IMR-90 (cell line): ENCODE measurements around the gene FAM171A1. TPM values are rescaled to one million over a fixed set of nuclear protein-coding genes. Genes with fewer than 3 reads are reported as not detected.

Experiments
- ATAC-seq: fragments of 200-7000 bp; cut with Tn5 transposase; 2 replicates; pipeline ENCODE4 v1.9.1; 2020; ENCODE audit warnings: low read depth, mild to moderate bottlenecking, moderate library complexity
- BruUV-seq: library from RNA; stranded (reverse); fragments of 400-500 nt; replicated peaks from 2 replicates; lab custom pipeline; 2021; lab: Mats Ljungman, UMichigan
- CTCF ChIA-PET: fragments of 300-600 bp; formaldehyde crosslinking; extraction: SDS; loops from one replicate; lab custom pipeline; 2021; ENCODE audit warnings: antibody characterized with exemption; lab: Yijun Ruan, JAX
- POLR2A ChIA-PET: fragments of 300-600 bp; sonication (Branson Sonifier 250); formaldehyde crosslinking; loops from one replicate; lab custom pipeline; 2022; ENCODE audit warnings: antibody characterized with exemption; ENCODE audit not compliant: unreplicated experiment; lab: Charles Lee
- DNase-seq: peaks from one replicate; pipeline ENCODE4 v3.0.0; 2013
- H2AFZ ChIP-seq: replicated peaks from 2 replicates; pipeline ENCODE3; 2013; ENCODE audit warnings: low read length, mild to moderate bottlenecking; ENCODE audit not compliant: poor library complexity
- H2AK5ac ChIP-seq: 2 replicates; pipeline ENCODE4 v1.6.1; 2013; ENCODE audit warnings: low read depth, low read length, inconsistent platforms
- H2AK9ac ChIP-seq: replicated peaks from 2 replicates; pipeline ENCODE3; 2013; ENCODE audit warnings: mild to moderate bottlenecking, low read depth, low read length, moderate library complexity; ENCODE audit not compliant: poor library complexity
- H2BK120ac ChIP-seq: 2 replicates; pipeline ENCODE4 v1.6.1; 2013; ENCODE audit warnings: low read depth, low read length, inconsistent platforms
- H2BK15ac ChIP-seq: 3 replicates; pipeline ENCODE4 v1.6.1; 2013; ENCODE audit warnings: low read depth, low read length, inconsistent platforms
- H2BK20ac ChIP-seq: 2 replicates; pipeline ENCODE4 v1.6.1; 2013; ENCODE audit warnings: low read depth, mild to moderate bottlenecking, inconsistent platforms, low read length, moderate library complexity
- H2BK5ac ChIP-seq: 2 replicates; pipeline ENCODE4 v1.6.1; 2013; ENCODE audit warnings: mild to moderate bottlenecking, low read depth, low read length, inconsistent platforms; ENCODE audit not compliant: poor library complexity, severe bottlenecking
- H3K14ac ChIP-seq: replicated peaks from 2 replicates; pipeline ENCODE4 v1.6.1; 2013; ENCODE audit warnings: low read depth, low read length, inconsistent platforms
- H3K18ac ChIP-seq: 2 replicates; pipeline ENCODE4 v1.6.1; 2013; ENCODE audit warnings: low read depth, low read length, control low read depth
- H3K23ac ChIP-seq: 2 replicates; pipeline ENCODE4 v1.6.1; 2013; ENCODE audit warnings: low read depth, low read length, inconsistent platforms
- H3K27ac ChIP-seq: 2 replicates; pipeline ENCODE4 v1.5.1; 2013; ENCODE audit warnings: mild to moderate bottlenecking, control low read depth, low read length; ENCODE audit not compliant: insufficient read depth
- H3K27me3 ChIP-seq: 2 replicates; pipeline ENCODE4 v1.6.1; 2013; ENCODE audit warnings: low read length; ENCODE audit not compliant: control insufficient read depth, insufficient read depth
- H3K36me3 ChIP-seq: 2 replicates; pipeline ENCODE4 v1.6.1; 2013; ENCODE audit warnings: low read length, mixed read lengths; ENCODE audit not compliant: control insufficient read depth, insufficient read depth
- H3K4ac ChIP-seq: 2 replicates; pipeline ENCODE4 v1.6.1; 2013; ENCODE audit warnings: low read depth, low read length, inconsistent platforms
- H3K4me1 ChIP-seq: 2 replicates; pipeline ENCODE4 v1.6.1; 2013; ENCODE audit warnings: low read length, mixed read lengths; ENCODE audit not compliant: control insufficient read depth, insufficient read depth
- H3K4me2 ChIP-seq: 2 replicates; pipeline ENCODE4 v1.6.1; 2013; ENCODE audit warnings: low read depth, mild to moderate bottlenecking, control low read depth, low read length, moderate library complexity
- H3K4me3 ChIP-seq: 2 replicates; pipeline ENCODE4 v1.5.1; 2013; ENCODE audit warnings: low read depth, mild to moderate bottlenecking, control low read depth, low read length, moderate library complexity; ENCODE audit not compliant: insufficient read depth
- H3K56ac ChIP-seq: 2 replicates; pipeline ENCODE4 v1.6.1; 2013; ENCODE audit warnings: low read length, inconsistent platforms; ENCODE audit not compliant: insufficient read depth; ENCODE audit errors: extremely low read depth
- H3K79me1 ChIP-seq, 2 experiments: 2 replicates each; pipeline ENCODE4 v1.6.1; 2013; ENCODE audit warnings: low read length in 2 of 2, inconsistent platforms in 1 of 2, low read depth in 1 of 2
- H3K9ac ChIP-seq: 2 replicates; pipeline ENCODE4 v1.6.1; 2013; ENCODE audit warnings: low read depth, low read length, control low read depth
- H3K9me1 ChIP-seq: 2 replicates; pipeline ENCODE4 v1.6.1; 2013; ENCODE audit warnings: low read length, inconsistent platforms; ENCODE audit not compliant: insufficient read depth
- H3K9me3 ChIP-seq: 2 replicates; pipeline ENCODE4 v1.6.1; 2013; ENCODE audit warnings: low read length; ENCODE audit not compliant: control insufficient read depth, insufficient read depth
- H4K20me1 ChIP-seq: 2 replicates; pipeline ENCODE4 v1.6.1; 2013; ENCODE audit warnings: low read length, inconsistent platforms; ENCODE audit not compliant: insufficient read depth
- H4K5ac ChIP-seq: 2 replicates; pipeline ENCODE4 v1.6.1; 2013; ENCODE audit warnings: mild to moderate bottlenecking, low read depth, low read length, control low read depth
- H4K8ac ChIP-seq, 2 experiments: 2 replicates each; pipeline ENCODE4 v1.6.1; 2013; ENCODE audit warnings: low read depth in 2 of 2, low read length in 2 of 2, control low read depth in 1 of 2, inconsistent platforms in 1 of 2
- H4K91ac ChIP-seq: 2 replicates; pipeline ENCODE4 v1.6.1; 2013; ENCODE audit warnings: low read depth, low read length, inconsistent platforms; ENCODE audit not compliant: insufficient read depth
- CEBPB ChIP-seq: IDR thresholded peaks from 2 replicates; pipeline ENCODE4 v1.6.1; 2012; ENCODE audit warnings: low read depth, low read length, improper control_type of control experiment
- CHD1 ChIP-seq: IDR thresholded peaks from 2 replicates; pipeline ENCODE4 v1.6.1; 2012; ENCODE audit warnings: low read depth, low read length, improper control_type of control experiment
- ELK1 ChIP-seq: fragments of 150-350 bp; IDR thresholded peaks from 2 replicates; pipeline ENCODE4 v1.6.1; 2016; ENCODE audit warnings: low read depth, mild to moderate bottlenecking, low read length, moderate library complexity, borderline replicate concordance
- FOS ChIP-seq: fragments of 150-350 bp; IDR thresholded peaks from 2 replicates; pipeline ENCODE4 v1.6.1; 2016; ENCODE audit warnings: low read depth, low read length
- MAFK ChIP-seq: IDR thresholded peaks from 2 replicates; pipeline ENCODE4 v1.6.1; 2012; ENCODE audit warnings: low read depth, low read length, improper control_type of control experiment
- MAZ ChIP-seq: IDR thresholded peaks from 2 replicates; pipeline ENCODE4 v1.6.1; 2012; ENCODE audit warnings: low read depth, mild to moderate bottlenecking, low read length, improper control_type of control experiment, moderate library complexity, borderline replicate concordance
- MXI1 ChIP-seq: IDR thresholded peaks from 2 replicates; pipeline ENCODE4 v1.6.1; 2012; ENCODE audit warnings: low read depth, mild to moderate bottlenecking, low read length, moderate library complexity, borderline replicate concordance
- NFE2L2 ChIP-seq: fragments of 150-350 bp; IDR thresholded peaks from 2 replicates; pipeline ENCODE4 v1.6.1; 2016; ENCODE audit warnings: low read depth, mild to moderate bottlenecking, low read length
- POLR2A ChIP-seq: IDR thresholded peaks from 2 replicates; pipeline ENCODE4 v1.6.1; 2012; ENCODE audit warnings: mild to moderate bottlenecking, low read depth, low read length
- RAD21 ChIP-seq: IDR thresholded peaks from 2 replicates; pipeline ENCODE4 v1.6.1; 2012; ENCODE audit warnings: low read length, improper control_type of control experiment
- RCOR1 ChIP-seq: IDR thresholded peaks from 2 replicates; pipeline ENCODE4 v1.6.1; 2012; ENCODE audit warnings: mild to moderate bottlenecking, low read length, improper control_type of control experiment; ENCODE audit not compliant: insufficient replicate concordance
- RFX5 ChIP-seq: IDR thresholded peaks from 2 replicates; pipeline ENCODE4 v1.8.0; 2012; ENCODE audit warnings: low read depth, mild to moderate bottlenecking, low read length, moderate library complexity
- SMC3 ChIP-seq: fragments of 150-350 bp; IDR thresholded peaks from 2 replicates; pipeline ENCODE4 v1.6.1; 2016; ENCODE audit warnings: low read depth, mild to moderate bottlenecking, antibody characterized with exemption, low read length, moderate library complexity
- WGBS, 2 experiments: methylation state at CpG; one replicate each; pipeline versions ENCODE4 v1.1.5 to v1.1.7; 2013; ENCODE audit warnings: missing lambda C conversion rate in 2 of 2; ENCODE audit not compliant: insufficient read length in 1 of 2; ENCODE audit errors: extremely low coverage in 2 of 2; 5-methylcytosine and 5-hydroxymethylcytosine counted together
- dilution Hi-C: fragments of 300-500 bp; cut with HindIII; formaldehyde crosslinking; loops from one replicate; pipeline ENCODE4 v1.14.3; 2018; ENCODE audit warnings: low sequenced_read_pairs; ENCODE audit not compliant: unreplicated experiment
- in situ Hi-C: fragments of 300-500 bp; cut with MboI; formaldehyde crosslinking; loops from 3 replicates; pipeline ENCODE4 v1.14.3; 2019; ENCODE audit warnings: low sequenced_read_pairs, inconsistent platforms, mixed read lengths
- intact Hi-C: fragments of 100-400 bp; cut with micrococcal nuclease; formaldehyde crosslinking; loops from 2 replicates; pipeline ENCODE4 v1.10.0; 2022
- polyA plus RNA-seq, 3 experiments: library from polyadenylated mRNA; depleted of rRNA; stranded (reverse); fragments of >200 nt; gene quantifications; 2 replicates each; pipeline ENCODE4 v1.2.3, GENCODE V29; 2012; ENCODE audit warnings: low replicate concordance in 1 of 3
- total RNA-seq: library from RNA; depleted of rRNA; stranded (reverse); fragments of >200 nt; gene quantifications from 2 replicates; pipeline ENCODE4 v1.2.3, GENCODE V29; 2012
- TF ChIP-seq, protein P1 (sequence below): fragments of 150-350 bp; IDR thresholded peaks from 2 replicates; pipeline ENCODE4 v1.6.1; 2017; ENCODE audit warnings: mild to moderate bottlenecking, antibody characterized with exemption, low read length, low read depth

FAM171A1 gene
- total and polyA plus RNA-seq, 2 of the 4 experiments (the other 2 are of a cell fraction) = 20.3 to 30.6 TPM

- Histone ChIP-seq H2BK5ac (no peak overlapping the region), H4K8ac (no peak overlapping the region), H2BK15ac (no peak overlapping the region), H3K36me3 (no peaks in the 10 kb centered on the region), H3K23ac (no peak overlapping the region), H3K4me3 (no peak overlapping the region), H3K4ac (no peak overlapping the region), H2AK5ac (no peak overlapping the region), H4K91ac (no peak overlapping the region), H4K20me1 (no peaks in the 10 kb centered on the region), H4K5ac (no peak overlapping the region), H3K9ac (no peak overlapping the region), H2BK20ac (no peak overlapping the region), H2AFZ (no peak overlapping the region), H3K27ac (no peak overlapping the region), H3K4me1 (0 out of 2 replicates have a peak, but pooled peaks cover 2% of the 10 kb centered on the region), H2BK120ac (no peak overlapping the region), H3K79me1 (peaks cover 0 to 11% of the 10 kb centered on the region in 2 experiments; a peak in 3 of 4 replicates), H3K9me1 (no peaks in the 10 kb centered on the region), H3K18ac (no peak overlapping the region), H3K27me3 (peaks cover 17% of the 10 kb centered on the region), H3K56ac (no peak overlapping the region), H3K4me2 (no peak overlapping the region), H3K9me3 (no peaks in the 10 kb centered on the region), H3K14ac (no peak overlapping the region), H2AK9ac (no peak overlapping the region)
- intact Hi-C loops = loop anchor here (5.0 kb wide), 1 partner anchor 267 kb away; no protein-coding TSS in a partner anchor
- TF ChIP-seq, protein P1, sequence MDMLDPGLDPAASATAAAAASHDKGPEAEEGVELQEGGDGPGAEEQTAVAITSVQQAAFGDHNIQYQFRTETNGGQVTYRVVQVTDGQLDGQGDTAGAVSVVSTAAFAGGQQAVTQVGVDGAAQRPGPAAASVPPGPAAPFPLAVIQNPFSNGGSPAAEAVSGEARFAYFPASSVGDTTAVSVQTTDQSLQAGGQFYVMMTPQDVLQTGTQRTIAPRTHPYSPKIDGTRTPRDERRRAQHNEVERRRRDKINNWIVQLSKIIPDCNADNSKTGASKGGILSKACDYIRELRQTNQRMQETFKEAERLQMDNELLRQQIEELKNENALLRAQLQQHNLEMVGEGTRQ = no peak
- no peak for TF ChIP-seq MXI1
- no peak for TF ChIP-seq FOS
- no peak for TF ChIP-seq POLR2A
- no peak for TF ChIP-seq RAD21
- no peak for TF ChIP-seq CEBPB
- no peak for TF ChIP-seq MAFK
- TF ChIP-seq RCOR1 = no peak
- no peak for TF ChIP-seq SMC3
- TF ChIP-seq RFX5 = no peak
- no peak for TF ChIP-seq NFE2L2
- no peak for TF ChIP-seq ELK1
- no peak for TF ChIP-seq CHD1
- TF ChIP-seq MAZ = no peak
- POLR2A ChIA-PET = no interaction called here
- ATAC-seq (no peak), DNase-seq (no peak)
- in situ Hi-C loops = no loop called here
- BruUV-seq = no TSS peak
- dilution Hi-C loops = no loop called here
- WGBS, 2 experiments = no CpG with 5 or more reads among the region's 3 CpGs
- CTCF ChIA-PET = no interaction called here
These were observed 3.1 kb upstream of the FAM171A1 start for GRCh38 chr10:15374156-15374555.
